Fibroblast of lung (primary cell): ENCODE data around the gene SAG. TPM values are rescaled to one million over a fixed set of nuclear protein-coding genes. Genes with fewer than 3 reads are reported as not detected.

Source experiments
- DNase-seq, 2 donors: peaks; one replicate each; pipeline versions ENCODE4 v3.0.0 to v3.0.0-alpha.2; 2010; ENCODE audit warnings: low read depth in 2 of 2
- H2AFZ ChIP-seq: 2 replicates; pipeline ENCODE4 v1.5.1; 2012; ENCODE audit warnings: low read length, control low read depth, inconsistent platforms
- H3K27ac ChIP-seq: 2 replicates; pipeline ENCODE4 v1.5.1; 2011; ENCODE audit warnings: low read length, control low read depth; ENCODE audit not compliant: insufficient read depth
- H3K27me3 ChIP-seq: 2 replicates; pipeline ENCODE4 v1.5.1; 2011; ENCODE audit warnings: mild to moderate bottlenecking, low read length; ENCODE audit not compliant: control insufficient read depth, insufficient read depth
- H3K36me3 ChIP-seq: 2 replicates; pipeline ENCODE4 v1.5.1; 2011; ENCODE audit warnings: low read length; ENCODE audit not compliant: control insufficient read depth, insufficient read depth
- H3K4me1 ChIP-seq: 2 replicates; pipeline ENCODE4 v1.5.1; 2011; ENCODE audit warnings: low read length; ENCODE audit not compliant: control insufficient read depth, insufficient read depth; ENCODE audit errors: extremely low read depth
- H3K4me2 ChIP-seq: 2 replicates; pipeline ENCODE4 v1.5.1; 2011; ENCODE audit warnings: low read length, control low read depth; ENCODE audit not compliant: insufficient read depth; ENCODE audit errors: extremely low read depth
- H3K4me3 ChIP-seq, 4 experiments: fragments of 200-600 bp in 1 of 4; sonication (generic) in 1 of 4; replicated peaks in 1 of 4; 2 replicates each; pipeline ENCODE4 v1.5.1; 2011 to 2016; ENCODE audit warnings: low read length in 4 of 4, low read depth in 3 of 4, mild to moderate bottlenecking in 3 of 4, control low read depth in 2 of 4, inconsistent platforms in 1 of 4, mixed read lengths in 1 of 4; ENCODE audit not compliant: insufficient read depth in 1 of 4; ENCODE audit errors: control extremely low read depth in 1 of 4
- H3K79me2 ChIP-seq: 2 replicates; pipeline ENCODE4 v1.5.1; 2012; ENCODE audit warnings: mild to moderate bottlenecking, low read length, inconsistent platforms; ENCODE audit not compliant: control insufficient read depth, insufficient read depth
- H3K9ac ChIP-seq: 2 replicates; pipeline ENCODE4 v1.5.1; 2011; ENCODE audit warnings: mild to moderate bottlenecking, low read length, control low read depth; ENCODE audit not compliant: insufficient read depth
- H3K9me3 ChIP-seq: 2 replicates; pipeline ENCODE4 v1.5.1; 2012; ENCODE audit warnings: low read depth, low read length; ENCODE audit not compliant: control insufficient read depth, insufficient read depth
- H4K20me1 ChIP-seq: 2 replicates; pipeline ENCODE4 v1.5.1; 2011; ENCODE audit warnings: low read length; ENCODE audit not compliant: control insufficient read depth, insufficient read depth; ENCODE audit errors: extremely low read depth
- CTCF ChIP-seq, 2 donors: IDR thresholded peaks in 1 of 2; conservative IDR thresholded peaks in 1 of 2; 1 replicate in 1 of 2; 2 replicates in 1 of 2; pipeline ENCODE4 v1.5.1; 2011 to 2012; ENCODE audit warnings: low read length in 2 of 2, control low read depth in 1 of 2, inconsistent platforms in 1 of 2, low read depth in 1 of 2, mild to moderate bottlenecking in 1 of 2
- EZH2 ChIP-seq: IDR thresholded peaks from 2 replicates; pipeline ENCODE4 v1.5.1; 2012; ENCODE audit warnings: low read length, control low read depth, mild to moderate bottlenecking; ENCODE audit errors: missing control alignments
- polyA plus RNA-seq, 2 donors: library from polyadenylated mRNA; depleted of rRNA in 1 of 2; stranded (reverse) in 1 of 2; unstranded in 1 of 2; fragments of >200 nt; gene quantifications; 2 replicates each; pipeline ENCODE4 v1.2.1, GENCODE V29; 2011 to 2012; ENCODE audit warnings: missing spikeins in 1 of 2
- total RNA-seq: library from RNA; depleted of rRNA; stranded (reverse); fragments of >200 nt; gene quantifications from 2 replicates; pipeline ENCODE4 v1.2.1, GENCODE V29; 2014

SAG gene
- total and polyA plus RNA-seq, 2 donors (not counting 1 experiment from before 2014, with no cell fraction given) = not detected

- H3K4me1 ChIP-seq = no peaks in the 10 kb centered on the region
- no peaks in the 10 kb centered on the region for H4K20me1 ChIP-seq
These were observed 60.0 kb downstream of the SAG start for GRCh38 chr2:233367586-233367985.

GRCh38 chr2:233368756-233369155, 61.1 kb downstream of the SAG start:
- no peaks in the 10 kb centered on the region for H3K79me2 ChIP-seq
- TF ChIP-seq CTCF (conservative IDR thresholded peaks at IDR 0.05 in 1 of 2, IDR thresholded peaks at IDR 0.05 in 1 of 2; ENCODE audit: low read depth in 1 of 2, low read length in 2 of 2) (no peak), EZH2 (no peak)
- H2AFZ ChIP-seq = no peak overlapping the region
- no peak overlapping the region for H3K4me3 ChIP-seq
- H4K20me1 ChIP-seq = no peaks in the 10 kb centered on the region
- H3K9ac ChIP-seq = no peak overlapping the region
- H3K4me2 ChIP-seq = no peak overlapping the region
- DNase-seq = no peak
- H3K9me3 ChIP-seq = no peaks in the 10 kb centered on the region
- no peaks in the 10 kb centered on the region for H3K4me1 ChIP-seq
- H3K27me3 ChIP-seq = no peaks in the 10 kb centered on the region
- H3K27ac ChIP-seq = no peak overlapping the region
- H3K36me3 ChIP-seq = no peaks in the 10 kb centered on the region

More at GRCh38 chr2:233367586-233367985, 60.0 kb downstream of the SAG start:
- Histone ChIP-seq H2AFZ (no peak overlapping the region), H3K27me3 (no peaks in the 10 kb centered on the region), H3K4me3 (no peak overlapping the region), H3K9ac (no peak overlapping the region), H3K9me3 (no peaks in the 10 kb centered on the region), H3K36me3 (no peaks in the 10 kb centered on the region), H3K79me2 (no peaks in the 10 kb centered on the region), H3K27ac (no peak overlapping the region), H3K4me2 (no peak overlapping the region)
- DNase-seq = no peak
- no peak for TF ChIP-seq EZH2

- Histone ChIP-seq H3K9ac (no peak overlapping the region), H3K4me3 (no peak overlapping the region), H3K36me3 (no peaks in the 10 kb centered on the region), H2AFZ (no peak overlapping the region), H4K20me1 (no peaks in the 10 kb centered on the region), H3K27ac (no peak overlapping the region), H3K27me3 (no peaks in the 10 kb centered on the region), H3K4me1 (no peaks in the 10 kb centered on the region), H3K9me3 (no peaks in the 10 kb centered on the region), H3K79me2 (no peaks in the 10 kb centered on the region), H3K4me2 (no peak overlapping the region)
- TF ChIP-seq EZH2 (no peak), CTCF (conservative IDR thresholded peaks at IDR 0.05 in 1 of 2, IDR thresholded peaks at IDR 0.05 in 1 of 2; ENCODE audit: low read depth in 1 of 2, low read length in 2 of 2) (no peak)
- no peak for DNase-seq
These were observed 61.8 kb downstream of the SAG start for GRCh38 chr2:233369462-233369861.
